ENCODE results near the gene BANP.
"Not testable (repeated sequence)": the region's sequence is repeated elsewhere in the genome, so short reads cannot be mapped to it uniquely, and the experiment has no call there.

The BANP gene

GRCh38 chr16:88050952-88051660 is 99.9 kb downstream of the BANP start:
- no peak for DNase-seq

GRCh38 chr16:88052661-88053060 is 101.4 kb downstream of the BANP start:
- DNase-seq = no peak

- DNase-seq = not testable (repeated sequence)
Measured at GRCh38 chr16:88053479-88053878, 102.2 kb downstream of the BANP start.

- DNase-seq = no peak
Measured at GRCh38 chr16:88055356-88055755, 104.1 kb downstream of the BANP start.

- no peak for DNase-seq
Measured at GRCh38 chr16:88056212-88056611, 105.0 kb downstream of the BANP start.

- no peak for DNase-seq
Measured at GRCh38 chr16:88057656-88058055, 106.4 kb downstream of the BANP start.

GRCh38 chr16:88058136-88058535 is 106.9 kb downstream of the BANP start:
- no peak for DNase-seq

GRCh38 chr16:88058817-88059216 is 107.6 kb downstream of the BANP start:
- DNase-seq = no peak

- DNase-seq = no peak
Measured at GRCh38 chr16:88059701-88060386, 108.6 kb downstream of the BANP start.

GRCh38 chr16:88060524-88061219 is 109.4 kb downstream of the BANP start:
- DNase-seq = no peak

- DNase-seq = no peak
Measured at GRCh38 chr16:88061346-88062110, 110.3 kb downstream of the BANP start.

- peak in 1 of 14 donors; percentile 9 for DNase-seq
Measured at GRCh38 chr16:88062341-88063210, 111.3 kb downstream of the BANP start.

- DNase-seq = peak in 7 of 14 donors; percentile 15 to 51 (median 26)
Measured at GRCh38 chr16:88063211-88063773, 112.1 kb downstream of the BANP start.

- DNase-seq = peak in 1 of 14 donors; percentile 14
Measured at GRCh38 chr16:88064011-88064888, 113.0 kb downstream of the BANP start.

- no peak for DNase-seq
Measured at GRCh38 chr16:88064889-88065746, 113.9 kb downstream of the BANP start.

- DNase-seq = no peak
Measured at GRCh38 chr16:88065747-88066142, 114.5 kb downstream of the BANP start.

- DNase-seq = no peak
Measured at GRCh38 chr16:88066234-88066633, 115.0 kb downstream of the BANP start.

- DNase-seq = no peak
Measured at GRCh38 chr16:88066680-88067529, 115.7 kb downstream of the BANP start.
